ENCODE results near the gene CASP1. TPM values are rescaled to one million over a fixed set of nuclear protein-coding genes. Genes with fewer than 3 reads are reported as not detected.
A peak's percentile ranks its signal among the peaks of the same experiment; 100 is the strongest.

Gene CASP1
- total RNA-seq, 4 donors from 2014 or later, result 42.0 to 146 (median 93.6) TPM

DNA sequence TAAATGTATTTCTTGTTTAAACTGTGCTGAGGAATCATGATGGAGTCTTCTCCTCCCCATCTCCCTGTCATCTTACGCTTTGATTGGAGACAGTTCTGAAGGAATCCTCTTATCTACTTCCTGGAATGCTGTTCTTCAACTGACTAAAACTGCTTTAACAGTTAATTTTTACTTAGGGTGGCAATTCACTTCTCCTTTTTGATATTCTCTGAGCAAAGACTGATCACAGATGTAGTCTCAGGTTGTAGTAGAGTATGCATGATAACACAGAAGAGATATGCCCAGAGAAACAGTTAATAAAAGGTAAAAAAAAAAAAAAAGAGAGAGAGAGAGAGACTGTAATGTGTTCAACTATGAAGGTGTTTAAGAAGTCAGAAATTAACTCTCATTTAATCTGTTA, 10.6 kb downstream of the CASP1 start:
- TF ChIP-seq, protein P1, sequence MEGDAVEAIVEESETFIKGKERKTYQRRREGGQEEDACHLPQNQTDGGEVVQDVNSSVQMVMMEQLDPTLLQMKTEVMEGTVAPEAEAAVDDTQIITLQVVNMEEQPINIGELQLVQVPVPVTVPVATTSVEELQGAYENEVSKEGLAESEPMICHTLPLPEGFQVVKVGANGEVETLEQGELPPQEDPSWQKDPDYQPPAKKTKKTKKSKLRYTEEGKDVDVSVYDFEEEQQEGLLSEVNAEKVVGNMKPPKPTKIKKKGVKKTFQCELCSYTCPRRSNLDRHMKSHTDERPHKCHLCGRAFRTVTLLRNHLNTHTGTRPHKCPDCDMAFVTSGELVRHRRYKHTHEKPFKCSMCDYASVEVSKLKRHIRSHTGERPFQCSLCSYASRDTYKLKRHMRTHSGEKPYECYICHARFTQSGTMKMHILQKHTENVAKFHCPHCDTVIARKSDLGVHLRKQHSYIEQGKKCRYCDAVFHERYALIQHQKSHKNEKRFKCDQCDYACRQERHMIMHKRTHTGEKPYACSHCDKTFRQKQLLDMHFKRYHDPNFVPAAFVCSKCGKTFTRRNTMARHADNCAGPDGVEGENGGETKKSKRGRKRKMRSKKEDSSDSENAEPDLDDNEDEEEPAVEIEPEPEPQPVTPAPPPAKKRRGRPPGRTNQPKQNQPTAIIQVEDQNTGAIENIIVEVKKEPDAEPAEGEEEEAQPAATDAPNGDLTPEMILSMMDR (IDR thresholded peaks at IDR 0.05), result no peak
- no peak for TF ChIP-seq POLR2A (IDR thresholded peaks at IDR 0.05)
- H3K27ac ChIP-seq, result peak overlapping the region in 1 of 4 donors; percentile 3
- peaks cover 0 to 17% (median 4%) of the 10 kb centered on the region in 4 donors for H3K4me1 ChIP-seq
- no peaks in the 10 kb centered on the region for H3K9me3 ChIP-seq
- no peak overlapping the region for H3K4me3 ChIP-seq
- no peak for DNase-seq
- peaks cover 0 to 34% (median 0%) of the 10 kb centered on the region in 3 donors for H3K36me3 ChIP-seq
- H3K27me3 ChIP-seq, result no peaks in the 10 kb centered on the region

DNA sequence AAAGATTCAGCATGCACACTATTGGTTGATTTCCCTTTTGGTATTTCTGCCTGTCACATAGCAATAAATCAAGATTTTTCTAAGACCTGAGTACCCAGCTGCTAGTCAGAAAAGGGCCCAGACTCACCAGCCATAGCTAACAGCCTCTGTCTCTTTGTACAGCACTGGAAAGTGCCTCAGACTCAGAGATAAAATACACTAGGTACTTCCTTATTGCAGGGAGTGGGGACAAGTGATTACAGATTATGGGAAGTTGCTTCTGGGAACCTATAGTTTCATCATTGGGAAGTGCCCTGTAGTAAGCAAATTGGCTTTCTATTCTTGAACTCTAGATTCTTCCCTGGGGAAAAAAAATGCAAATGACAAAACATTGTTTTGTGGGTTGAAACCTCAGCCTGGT, 11.9 kb downstream of the CASP1 start, which contains the start of gene CASP5:
TSS of gene CASP5 (minus strand) at position 166 of the 400 bp plus-strand sequence. CDS start at position 134, 32 bp downstream.
- Histone ChIP-seq H3K4me3 (peak within 1 kb of the TSS in 1 of 4 donors; percentile 42), H3K27ac (peak within 1 kb of the TSS in 2 of 4 donors; percentile 67 to 87)
- TF ChIP-seq, protein P1 (IDR thresholded peaks at IDR 0.05), result no peak
- peak; percentile 22 to 51 for TF ChIP-seq POLR2A (IDR thresholded peaks at IDR 0.05)

DNA sequence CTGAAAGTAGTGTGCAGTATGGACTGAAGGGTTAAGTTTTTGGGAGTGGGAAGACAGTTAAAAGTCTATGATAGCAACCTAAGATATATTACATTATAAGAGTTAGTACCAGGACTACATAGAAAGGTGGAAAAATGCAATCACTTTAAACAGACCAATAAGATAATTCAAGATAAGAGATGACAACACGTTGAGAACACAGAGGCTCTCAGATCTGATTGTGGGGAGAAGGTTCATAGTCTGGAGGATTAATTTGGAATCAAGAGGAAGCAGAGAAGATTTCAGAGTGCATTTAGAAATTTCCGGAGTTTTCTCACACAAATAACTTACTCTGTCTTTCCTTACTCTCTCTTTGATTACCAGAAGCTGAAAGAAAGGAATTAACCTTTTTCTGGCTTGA, 12.4 kb downstream of the CASP1 start:
- Histone ChIP-seq H3K36me3 (peaks cover 0 to 19% (median 0%) of the 10 kb centered on the region in 3 donors), H3K4me3 (peak overlapping the region in 1 of 4 donors; percentile 42), H3K9me3 (no peaks in the 10 kb centered on the region), H3K27me3 (no peaks in the 10 kb centered on the region), H3K27ac (peak overlapping the region in 2 of 4 donors; percentile 67 to 87), H3K4me1 (peaks cover 0 to 12% (median 3%) of the 10 kb centered on the region in 4 donors)
- TF ChIP-seq, protein P1 (IDR thresholded peaks at IDR 0.05), result no peak
- no peak for TF ChIP-seq POLR2A (IDR thresholded peaks at IDR 0.05)
- DNase-seq, result no peak

More for the DNA sequence above, 11.9 kb downstream of the CASP1 start, which contains the start of gene CASP5:
- peak in 1 of 3 donors; percentile 58 for DNase-seq
- no peaks in the 10 kb centered on the region for H3K9me3 ChIP-seq
- H3K4me1 ChIP-seq, result peaks cover 0 to 13% (median 4%) of the 10 kb centered on the region in 4 donors
- H3K36me3 ChIP-seq, result peaks cover 0 to 21% (median 0%) of the 10 kb centered on the region in 3 donors
- H3K27me3 ChIP-seq, result no peaks in the 10 kb centered on the region

DNA sequence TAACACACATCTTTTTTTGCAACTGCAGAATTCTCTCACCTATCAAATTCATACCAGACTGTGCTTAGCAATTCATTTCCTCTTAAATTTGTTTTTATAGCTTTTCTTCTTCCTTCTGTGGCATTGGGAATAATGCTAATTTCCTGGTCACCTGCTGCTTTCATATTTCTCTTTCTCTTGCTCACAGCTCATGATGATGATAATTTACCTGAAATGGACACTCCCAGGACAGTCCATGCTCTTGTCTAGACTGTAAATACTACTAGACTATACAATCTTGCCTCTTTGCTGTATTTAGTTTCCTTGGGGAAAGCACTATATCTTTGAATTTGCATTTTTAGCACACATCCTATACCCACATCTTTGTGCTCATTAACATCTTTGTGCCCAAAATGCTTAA, 27.5 kb downstream of the CASP1 start:
- Histone ChIP-seq H3K27me3 (no peaks in the 10 kb centered on the region), H3K9me3 (no peaks in the 10 kb centered on the region), H3K27ac (no peak overlapping the region), H3K36me3 (no peaks in the 10 kb centered on the region), H3K4me3 (no peak overlapping the region), H3K4me1 (no peaks in the 10 kb centered on the region)
- TF ChIP-seq POLR2A (IDR thresholded peaks at IDR 0.05), result no peak
- TF ChIP-seq, protein P1 (IDR thresholded peaks at IDR 0.05), result no peak
- DNase-seq, result no peak

DNA sequence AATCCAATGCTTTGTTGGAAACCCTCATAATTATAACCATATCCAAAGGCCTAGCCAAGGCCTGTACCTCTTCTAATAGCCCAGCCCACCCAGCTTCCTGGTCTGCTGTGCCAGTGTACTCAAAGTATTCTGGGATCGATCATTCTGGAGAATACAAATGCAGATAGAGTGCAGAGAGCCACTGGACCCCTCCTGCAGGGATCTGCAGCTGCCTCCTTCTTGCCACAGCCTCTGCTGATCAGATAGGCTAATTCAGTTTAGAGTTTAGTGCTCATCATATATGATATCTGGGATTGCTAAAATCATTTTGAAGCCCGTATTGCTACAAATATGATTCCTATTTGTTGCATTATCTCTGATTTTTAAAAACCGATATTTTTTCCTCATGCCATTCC, 29.5 kb downstream of the CASP1 start:
- no peaks in the 10 kb centered on the region for H3K36me3 ChIP-seq
- H3K9me3 ChIP-seq, result no peaks in the 10 kb centered on the region
- no peak overlapping the region for H3K27ac ChIP-seq
- no peak overlapping the region for H3K4me3 ChIP-seq
- TF ChIP-seq, protein P1 (IDR thresholded peaks at IDR 0.05), result no peak
- no peak for TF ChIP-seq POLR2A (IDR thresholded peaks at IDR 0.05)
- DNase-seq, result no peak
- no peaks in the 10 kb centered on the region for H3K4me1 ChIP-seq
- H3K27me3 ChIP-seq, result no peaks in the 10 kb centered on the region
